Nephron (organoid): Measurements from ENCODE around the gene ADAMTSL3.

Experiments
- H3K27ac Mint-ChIP-seq, 3 experiments: 2 replicates each; pipeline ENCODE4 v1.8.0; 2020; ENCODE audit warnings: mixed read lengths in 3 of 3, mild to moderate bottlenecking in 2 of 3, moderate library complexity in 1 of 3
- H3K27me3 Mint-ChIP-seq: 2 replicates; pipeline ENCODE4 v1.8.0; 2021; ENCODE audit warnings: low read depth, mild to moderate bottlenecking, moderate library complexity, mixed read lengths
- H3K36me3 Mint-ChIP-seq: 2 replicates; pipeline ENCODE4 v1.8.0; 2020; ENCODE audit warnings: low read depth, mixed read lengths
- H3K4me1 Mint-ChIP-seq: 2 replicates; pipeline ENCODE4 v1.8.0; 2020; ENCODE audit warnings: mixed read lengths
- H3K4me3 Mint-ChIP-seq, 3 experiments: 2 replicates each; pipeline ENCODE4 v1.8.0; 2020; ENCODE audit warnings: mild to moderate bottlenecking in 3 of 3, mixed read lengths in 3 of 3, moderate library complexity in 2 of 3
- H3K9me3 Mint-ChIP-seq: 2 replicates; pipeline ENCODE4 v1.8.0; 2020; ENCODE audit warnings: mixed read lengths
- TF ChIP-seq, protein P1 (sequence below), 3 experiments: fragments of 200-600 bp; sonication (generic); IDR thresholded peaks; one replicate each; pipeline ENCODE4 v1.5.0; 2021; ENCODE audit warnings: antibody characterized with exemption in 3 of 3; ENCODE audit not compliant: unreplicated experiment in 3 of 3

ADAMTSL3 gene

DNA sequence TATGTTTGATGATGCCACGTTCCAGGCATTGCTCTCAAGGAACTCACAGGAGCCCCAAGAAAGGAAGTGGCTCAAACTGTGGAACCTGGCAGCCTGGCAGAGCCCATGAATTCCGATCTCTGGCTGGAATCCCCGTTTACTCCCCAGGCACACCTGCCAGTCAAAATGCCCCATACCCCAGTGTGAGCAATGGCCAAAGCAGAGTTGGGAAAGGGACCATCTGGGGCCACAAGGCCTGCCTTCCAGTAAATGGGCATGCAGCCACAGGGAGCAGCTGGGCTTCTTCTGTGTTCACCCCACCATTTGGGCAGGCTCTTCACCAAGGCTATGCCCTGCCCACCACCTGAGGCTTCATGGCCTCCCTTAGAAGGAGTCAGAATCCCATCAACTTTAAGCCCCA is 324.7 kb downstream of the ADAMTSL3 start:
- TF ChIP-seq, protein P1, sequence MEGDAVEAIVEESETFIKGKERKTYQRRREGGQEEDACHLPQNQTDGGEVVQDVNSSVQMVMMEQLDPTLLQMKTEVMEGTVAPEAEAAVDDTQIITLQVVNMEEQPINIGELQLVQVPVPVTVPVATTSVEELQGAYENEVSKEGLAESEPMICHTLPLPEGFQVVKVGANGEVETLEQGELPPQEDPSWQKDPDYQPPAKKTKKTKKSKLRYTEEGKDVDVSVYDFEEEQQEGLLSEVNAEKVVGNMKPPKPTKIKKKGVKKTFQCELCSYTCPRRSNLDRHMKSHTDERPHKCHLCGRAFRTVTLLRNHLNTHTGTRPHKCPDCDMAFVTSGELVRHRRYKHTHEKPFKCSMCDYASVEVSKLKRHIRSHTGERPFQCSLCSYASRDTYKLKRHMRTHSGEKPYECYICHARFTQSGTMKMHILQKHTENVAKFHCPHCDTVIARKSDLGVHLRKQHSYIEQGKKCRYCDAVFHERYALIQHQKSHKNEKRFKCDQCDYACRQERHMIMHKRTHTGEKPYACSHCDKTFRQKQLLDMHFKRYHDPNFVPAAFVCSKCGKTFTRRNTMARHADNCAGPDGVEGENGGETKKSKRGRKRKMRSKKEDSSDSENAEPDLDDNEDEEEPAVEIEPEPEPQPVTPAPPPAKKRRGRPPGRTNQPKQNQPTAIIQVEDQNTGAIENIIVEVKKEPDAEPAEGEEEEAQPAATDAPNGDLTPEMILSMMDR (IDR thresholded peaks at IDR 0.05; ENCODE audit: unreplicated experiment in 3 of 3): no peak
- Mint-ChIP-seq H3K4me1 (no peaks in the 10 kb centered on the region), H3K9me3 (peaks cover 25% of the 10 kb centered on the region), H3K36me3 (peaks cover 9% of the 10 kb centered on the region), H3K27ac (no peak overlapping the region), H3K27me3 (peaks cover 9% of the 10 kb centered on the region), H3K4me3 (no peak overlapping the region)

DNA sequence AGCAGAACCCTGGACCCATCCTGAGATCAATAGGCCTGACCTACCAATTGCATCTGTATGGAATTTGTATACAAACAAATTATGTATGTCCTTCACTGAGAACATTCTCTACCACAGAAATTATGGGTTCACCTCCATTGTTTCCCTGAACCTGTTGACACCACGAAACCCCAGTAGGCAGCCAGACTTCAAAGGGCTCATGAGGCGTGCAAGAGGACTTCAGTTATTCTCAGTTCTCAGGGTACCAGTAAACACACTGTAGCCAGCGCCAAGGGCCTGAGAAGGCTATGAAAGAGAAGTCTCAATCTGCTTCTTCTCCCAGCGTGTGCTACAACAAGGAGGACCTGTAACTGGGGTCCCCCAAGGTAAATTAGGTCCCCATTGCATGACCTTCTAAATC is 326.7 kb downstream of the ADAMTSL3 start:
- TF ChIP-seq, protein P1 (IDR thresholded peaks at IDR 0.05; ENCODE audit: unreplicated experiment in 3 of 3): no peak
- no peak overlapping the region for H3K4me3 Mint-ChIP-seq
- peaks cover 21% of the 10 kb centered on the region for H3K9me3 Mint-ChIP-seq
- H3K4me1 Mint-ChIP-seq: no peaks in the 10 kb centered on the region
- H3K36me3 Mint-ChIP-seq: peaks cover 8% of the 10 kb centered on the region
- peaks cover 9% of the 10 kb centered on the region for H3K27me3 Mint-ChIP-seq
- no peak overlapping the region for H3K27ac Mint-ChIP-seq

DNA sequence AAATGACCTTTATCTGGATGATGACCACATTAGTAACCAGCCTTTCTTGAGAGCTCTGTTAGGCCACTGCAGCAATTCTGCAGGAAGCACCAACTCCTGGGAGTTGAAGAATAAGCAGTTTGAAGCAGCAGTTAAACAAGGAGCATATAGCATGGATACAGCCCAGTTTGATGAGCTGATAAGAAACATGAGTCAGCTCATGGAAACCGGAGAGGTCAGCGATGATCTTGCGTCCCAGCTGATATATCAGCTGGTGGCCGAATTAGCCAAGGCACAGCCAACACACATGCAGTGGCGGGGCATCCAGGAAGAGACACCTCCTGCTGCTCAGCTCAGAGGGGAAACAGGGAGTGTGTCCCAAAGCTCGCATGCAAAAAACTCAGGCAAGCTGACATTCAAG is 328.8 kb downstream of the ADAMTSL3 start:
- H3K27ac Mint-ChIP-seq: no peak overlapping the region
- no peak overlapping the region for H3K4me3 Mint-ChIP-seq
- H3K27me3 Mint-ChIP-seq: no peaks in the 10 kb centered on the region
- TF ChIP-seq, protein P1 (IDR thresholded peaks at IDR 0.05; ENCODE audit: unreplicated experiment in 3 of 3): no peak
- H3K36me3 Mint-ChIP-seq: no peaks in the 10 kb centered on the region
- H3K4me1 Mint-ChIP-seq: no peaks in the 10 kb centered on the region
- H3K9me3 Mint-ChIP-seq: peaks cover 3% of the 10 kb centered on the region

DNA sequence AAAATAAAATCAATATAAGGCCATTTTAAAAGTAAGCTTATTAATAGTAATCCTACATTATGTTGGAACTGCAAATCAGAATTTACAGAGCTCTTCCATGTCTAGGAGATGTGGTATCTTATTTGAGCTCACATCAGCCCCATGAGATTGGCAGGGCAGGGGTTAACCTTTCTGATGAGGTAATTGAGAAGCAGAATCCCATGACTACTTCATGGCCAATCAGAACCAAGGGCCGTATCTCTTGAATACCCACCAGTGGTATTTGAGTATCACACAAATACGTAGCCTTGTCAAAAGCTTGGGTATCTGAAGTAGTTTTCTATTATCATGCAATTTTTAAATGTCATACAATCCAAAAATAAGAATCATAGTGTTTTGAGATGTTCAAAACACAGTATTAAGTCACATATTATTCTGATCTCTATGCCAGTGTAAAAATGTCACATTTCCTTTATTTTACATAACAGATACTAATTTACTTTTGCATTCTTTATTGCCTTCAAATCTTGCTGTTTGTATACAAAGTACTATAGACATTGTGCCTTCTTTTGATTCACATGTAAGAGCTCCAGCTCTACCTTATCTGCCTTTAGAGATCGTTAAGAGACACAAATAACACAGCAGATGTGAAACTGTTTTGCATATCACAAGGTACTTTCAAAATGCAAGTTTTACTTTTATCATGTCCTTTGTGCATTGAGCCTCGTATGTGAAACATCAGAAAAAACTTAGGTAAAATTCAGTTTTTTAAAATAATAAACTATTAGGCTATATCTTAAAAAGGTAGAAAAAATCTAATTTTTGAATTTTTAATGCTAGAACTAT is 329.9 kb downstream of the ADAMTSL3 start:
- TF ChIP-seq, protein P1 (IDR thresholded peaks at IDR 0.05; ENCODE audit: unreplicated experiment in 3 of 3): no peak
- peaks cover 3% of the 10 kb centered on the region for H3K9me3 Mint-ChIP-seq
- H3K27ac Mint-ChIP-seq: no peak overlapping the region

DNA sequence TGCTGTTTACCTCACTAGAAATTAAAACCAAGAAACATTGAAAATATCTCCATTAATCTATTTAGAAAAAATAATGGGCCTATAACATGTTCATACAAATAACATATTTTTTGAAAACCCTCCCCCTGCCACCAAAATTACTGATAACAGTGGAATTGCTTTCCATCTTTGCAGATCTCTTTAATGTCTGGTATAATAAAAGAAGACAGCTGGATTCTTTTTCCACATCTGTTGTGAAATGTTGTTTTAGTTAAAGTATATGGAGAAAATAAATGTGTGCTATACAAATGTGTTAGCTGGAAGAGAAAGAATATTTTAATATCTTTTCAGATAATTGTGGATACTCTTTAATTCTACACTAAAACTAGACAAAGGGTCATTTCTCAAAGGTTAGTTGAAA is 330.7 kb downstream of the ADAMTSL3 start:
- Mint-ChIP-seq H3K27me3 (no peaks in the 10 kb centered on the region), H3K4me3 (no peak overlapping the region), H3K4me1 (no peaks in the 10 kb centered on the region), H3K9me3 (no peaks in the 10 kb centered on the region), H3K27ac (no peak overlapping the region), H3K36me3 (no peaks in the 10 kb centered on the region)
- TF ChIP-seq, protein P1 (IDR thresholded peaks at IDR 0.05; ENCODE audit: unreplicated experiment in 3 of 3): no peak

More for the DNA sequence above, 329.9 kb downstream of the ADAMTSL3 start:
- Mint-ChIP-seq H3K4me1 (no peaks in the 10 kb centered on the region), H3K4me3 (no peak overlapping the region), H3K36me3 (no peaks in the 10 kb centered on the region), H3K27me3 (no peaks in the 10 kb centered on the region)

DNA sequence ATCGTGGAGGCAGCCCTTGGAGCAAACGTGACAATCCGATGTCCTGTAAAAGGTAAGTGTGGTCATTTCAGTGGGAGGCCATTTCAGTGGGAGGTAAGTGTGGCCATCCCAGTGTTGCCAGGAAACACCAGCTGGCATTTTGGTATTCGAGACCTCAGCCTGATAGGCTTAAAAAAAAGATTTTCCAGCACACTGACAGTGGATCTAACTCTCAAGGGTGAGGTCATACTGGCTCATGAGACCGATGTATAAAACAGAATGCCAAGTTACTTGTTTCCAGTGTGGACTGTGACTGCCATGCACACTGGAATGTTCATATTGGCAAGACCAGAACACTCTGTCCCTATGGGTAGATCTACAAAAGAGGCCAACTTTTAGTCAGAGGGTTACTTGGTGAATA is 337.2 kb downstream of the ADAMTSL3 start:
- Mint-ChIP-seq H3K4me1 (peaks cover 13% of the 10 kb centered on the region), H3K4me3 (no peak overlapping the region), H3K36me3 (no peaks in the 10 kb centered on the region), H3K27ac (no peak overlapping the region), H3K9me3 (no peaks in the 10 kb centered on the region), H3K27me3 (no peaks in the 10 kb centered on the region)
- TF ChIP-seq, protein P1 (IDR thresholded peaks at IDR 0.05; ENCODE audit: unreplicated experiment in 3 of 3): no peak
